ENCODE measurements around the gene ADAM8. TPM values are rescaled to one million over a fixed set of nuclear protein-coding genes. Genes with fewer than 3 reads are reported as not detected.

Gene ADAM8
- total RNA-seq, 6 donors from 2014 or later: 10.4 to 93.2 (median 32.9) TPM

- Histone ChIP-seq H3K4me3 (no peak overlapping the region), H3K27ac (no peak overlapping the region), H3K4me1 (peaks cover 5 to 11% (median 7%) of the 10 kb centered on the region in 4 donors), H3K27me3 (no peaks in the 10 kb centered on the region), H3K9me3 (no peaks in the 10 kb centered on the region), H3K36me3 (peaks cover 7 to 21% (median 17%) of the 10 kb centered on the region in 4 donors)
- DNase-seq: no peak
- TF ChIP-seq POLR2AphosphoS5 (IDR thresholded peaks at IDR 0.05): no peak
- no peak for TF ChIP-seq EP300 (IDR thresholded peaks at IDR 0.05)
- TF ChIP-seq POLR2A (IDR thresholded peaks at IDR 0.05): no peak
- no peak for TF ChIP-seq CTCF (IDR thresholded peaks at IDR 0.05)
- WGBS, 2 donors: 79 to 96% methylated on average over 4 to 5 of the region's 5 CpGs
- no peak for ATAC-seq (ENCODE audit: low FRiP score in 2 of 2)
Observed at GRCh38 chr10:133315847-133316246, 39.2 kb upstream of the ADAM8 start.

GRCh38 chr10:133314911-133315310, 38.2 kb upstream of the ADAM8 start:
- ATAC-seq (ENCODE audit: low FRiP score in 2 of 2) (no peak), DNase-seq (peak in 1 of 2 donors; percentile 63)
- 90 to 94% methylated on average over 12 of the region's 12 CpGs for WGBS, 2 donors
- Histone ChIP-seq H3K9me3 (no peaks in the 10 kb centered on the region), H3K4me3 (no peak overlapping the region), H3K27ac (no peak overlapping the region), H3K27me3 (no peaks in the 10 kb centered on the region), H3K4me1 (peaks cover 5 to 11% (median 8%) of the 10 kb centered on the region in 4 donors), H3K36me3 (peaks cover 7 to 30% (median 26%) of the 10 kb centered on the region in 4 donors)
- TF ChIP-seq CTCF (IDR thresholded peaks at IDR 0.05): no peak
- TF ChIP-seq EP300 (IDR thresholded peaks at IDR 0.05): no peak
- no peak for TF ChIP-seq POLR2AphosphoS5 (IDR thresholded peaks at IDR 0.05)
- TF ChIP-seq POLR2A (IDR thresholded peaks at IDR 0.05): no peak

DNA sequence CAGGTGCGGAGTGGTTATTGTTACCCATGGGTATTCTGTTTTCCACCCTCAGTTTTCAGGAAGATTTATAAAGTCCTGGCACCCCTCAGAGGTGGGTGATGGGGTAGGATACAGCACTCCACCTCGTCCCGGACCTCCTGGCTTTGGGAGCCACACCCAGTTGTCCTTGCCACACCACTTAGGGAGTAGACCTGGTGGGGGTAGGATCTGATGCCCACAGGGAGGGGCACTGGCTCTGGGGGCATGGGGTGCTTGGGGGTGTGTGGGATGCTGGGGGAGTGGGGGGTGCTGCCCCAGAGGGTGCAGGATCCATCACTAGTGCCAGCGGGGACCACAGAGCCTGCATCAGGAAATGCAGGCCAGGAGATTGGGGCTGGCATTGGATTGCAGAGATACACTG, 36.5 kb upstream of the ADAM8 start:
- ATAC-seq (ENCODE audit: low FRiP score in 2 of 2) (no peak), DNase-seq (no peak)
- Histone ChIP-seq H3K4me3 (no peak overlapping the region), H3K36me3 (peaks cover 7 to 34% (median 29%) of the 10 kb centered on the region in 4 donors), H3K9me3 (no peaks in the 10 kb centered on the region), H3K27me3 (no peaks in the 10 kb centered on the region), H3K4me1 (peaks cover 4 to 12% (median 9%) of the 10 kb centered on the region in 4 donors), H3K27ac (no peak overlapping the region)
- WGBS, 2 donors: 73 to 82% methylated on average over 4 of the region's 4 CpGs
- no peak for TF ChIP-seq EP300 (IDR thresholded peaks at IDR 0.05)
- no peak for TF ChIP-seq POLR2AphosphoS5 (IDR thresholded peaks at IDR 0.05)
- no peak for TF ChIP-seq POLR2A (IDR thresholded peaks at IDR 0.05)
- TF ChIP-seq CTCF (IDR thresholded peaks at IDR 0.05): no peak

GRCh38 chr10:133312769-133313145, 36.1 kb upstream of the ADAM8 start:
- H3K9me3 ChIP-seq: no peaks in the 10 kb centered on the region
- peaks cover 5 to 17% (median 11%) of the 10 kb centered on the region in 4 donors for H3K4me1 ChIP-seq
- H3K36me3 ChIP-seq: peaks cover 7 to 34% (median 29%) of the 10 kb centered on the region in 4 donors
- WGBS, 2 donors: 92 to 96% methylated on average over 9 of the region's 9 CpGs
- ATAC-seq (ENCODE audit: low FRiP score in 2 of 2) (no peak), DNase-seq (no peak)
- H3K4me3 ChIP-seq: no peak overlapping the region
- H3K27ac ChIP-seq: no peak overlapping the region
- no peak for TF ChIP-seq EP300 (IDR thresholded peaks at IDR 0.05)
- no peak for TF ChIP-seq CTCF (IDR thresholded peaks at IDR 0.05)
- no peak for TF ChIP-seq POLR2A (IDR thresholded peaks at IDR 0.05)
- no peak for TF ChIP-seq POLR2AphosphoS5 (IDR thresholded peaks at IDR 0.05)
- no peaks in the 10 kb centered on the region for H3K27me3 ChIP-seq
